K562 (cell line): ENCODE results near the gene AAK1. TPM values are rescaled to one million over a fixed set of nuclear protein-coding genes. Genes with fewer than 3 reads are reported as not detected.

Source experiments
- ATAC-seq: fragments of 200-7000 bp; cut with Tn5 transposase; 3 replicates; pipeline ENCODE4 v1.9.1; 2020; ENCODE audit warnings: moderate library complexity
- BruUV-seq: library from RNA; stranded (reverse); fragments of 400-500 nt; replicated peaks from 2 replicates; lab custom pipeline; 2021; lab: Mats Ljungman, UMichigan
- CTCF ChIA-PET: fragments of 300-600 bp; formaldehyde crosslinking; extraction: SDS; loops from one replicate; lab custom pipeline; 2021; ENCODE audit warnings: low intra/inter-chr PET ratio; lab: Yijun Ruan, JAX
- POLR2A ChIA-PET: fragments of 300-600, 350-650 bp; sonication (Branson Sonifier 250); formaldehyde crosslinking; extraction: SDS; loops from one replicate; lab custom pipeline; 2021; ENCODE audit warnings: antibody characterized with exemption, inconsistent platforms; lab: Yijun Ruan, JAX
- DNase-seq, 4 experiments: peaks; one replicate each; pipeline versions ENCODE4 v3.0.0 to v3.0.0-alpha.2; 2011 to 2018; ENCODE audit warnings: low spot score in 3 of 4, mixed read lengths in 3 of 4; ENCODE audit errors: extremely low read depth in 1 of 4
- FAIRE-seq: peaks from 2 replicates; lab custom pipeline; 2011; peaks lifted over from hg19 to GRCh38; lab: Jason Lieb, UNC
- H2AFZ ChIP-seq: 2 replicates; pipeline ENCODE4 v1.6.0; 2011; ENCODE audit warnings: low read depth, low read length, control low read depth, inconsistent platforms
- H3K27ac ChIP-seq: fragments of 200-600 bp; 3 replicates; pipeline ENCODE4 v1.8.0; 2011; ENCODE audit warnings: low read depth, mild to moderate bottlenecking, control low read depth, inconsistent platforms, low read length, moderate library complexity, mixed read lengths; ENCODE audit errors: extremely low read depth
- H3K27me3 ChIP-seq, 2 experiments: fragments of 300-600 bp in 1 of 2; 2 replicates in 1 of 2; 3 replicates in 1 of 2; pipeline versions ENCODE4 v1.6.0 to v1.8.0; 2011; ENCODE audit warnings: inconsistent platforms in 2 of 2, low read length in 2 of 2, mild to moderate bottlenecking in 1 of 2, mixed read lengths in 1 of 2, moderate library complexity in 1 of 2; ENCODE audit not compliant: control insufficient read depth in 2 of 2, insufficient read depth in 2 of 2
- H3K36me3 ChIP-seq: fragments of 300-600 bp; 3 replicates; pipeline ENCODE4 v1.8.0; 2011; ENCODE audit warnings: mild to moderate bottlenecking, low read length, inconsistent platforms; ENCODE audit not compliant: control insufficient read depth, insufficient read depth
- H3K4me1 ChIP-seq, 2 experiments: fragments of 200-600 bp in 1 of 2; replicated peaks in 1 of 2; 2 replicates in 1 of 2; 3 replicates in 1 of 2; pipeline versions ENCODE4 v1.5.1 to v1.8.0; 2011; ENCODE audit warnings: inconsistent platforms in 2 of 2, low read length in 2 of 2, mild to moderate bottlenecking in 1 of 2, mixed read lengths in 1 of 2, moderate library complexity in 1 of 2; ENCODE audit not compliant: control insufficient read depth in 2 of 2, insufficient read depth in 2 of 2
- H3K4me2 ChIP-seq: 2 replicates; pipeline ENCODE4 v1.6.1; 2011; ENCODE audit warnings: low read length, control low read depth, inconsistent platforms, mixed read lengths; ENCODE audit not compliant: insufficient read depth
- H3K4me3 ChIP-seq: fragments of 200-600 bp; sonication (generic), shearing (Covaris generic); 2 replicates; pipeline ENCODE4 v1.5.1; 2016; ENCODE audit warnings: control low read depth, inconsistent platforms
- H3K79me2 ChIP-seq: fragments of 200-600 bp; 3 replicates; pipeline ENCODE4 v1.8.0; 2011; ENCODE audit warnings: low read length, inconsistent platforms; ENCODE audit not compliant: control insufficient read depth, insufficient read depth
- H3K9ac ChIP-seq, 2 experiments: 2 replicates each; pipeline versions ENCODE4 v1.6.0 to v1.6.1; 2011; ENCODE audit warnings: low read depth in 2 of 2, low read length in 2 of 2, control low read depth in 1 of 2, inconsistent platforms in 1 of 2, mild to moderate bottlenecking in 1 of 2, mixed read lengths in 1 of 2; ENCODE audit not compliant: insufficient read depth in 1 of 2
- H3K9me1 ChIP-seq: one replicate; pipeline ENCODE4 v1.6.0; 2011; ENCODE audit warnings: inconsistent platforms, mild to moderate bottlenecking, low read length, moderate library complexity; ENCODE audit not compliant: control insufficient read depth, insufficient read depth
- H3K9me3 ChIP-seq: replicated peaks from 2 replicates; pipeline ENCODE4 v1.5.1; 2011; ENCODE audit warnings: low read depth, low read length, inconsistent platforms; ENCODE audit not compliant: control insufficient read depth, insufficient read depth
- H4K20me1 ChIP-seq: replicated peaks from 2 replicates; pipeline ENCODE4 v1.6.1; 2011; ENCODE audit warnings: low read length, inconsistent platforms, mixed read lengths; ENCODE audit not compliant: control insufficient read depth, insufficient read depth
- POLR2AphosphoS5 ChIP-seq: IDR thresholded peaks from 2 replicates; pipeline ENCODE4 v1.6.1; 2011; ENCODE audit warnings: mild to moderate bottlenecking, low read depth, low read length, moderate library complexity; ENCODE audit not compliant: control insufficient read depth, insufficient read depth
- SMAD2 ChIP-seq: fragments of 150-350 bp; IDR thresholded peaks from 2 replicates; pipeline ENCODE4 v1.6.1; 2014; ENCODE audit warnings: low read depth, mild to moderate bottlenecking, low read length
- SPI1 ChIP-seq: IDR thresholded peaks from 2 replicates; pipeline ENCODE4 v1.6.1; 2011; ENCODE audit warnings: low read depth, low read length, control low read depth, borderline replicate concordance
- XRCC5 ChIP-seq: fragments of 200-400 bp; formaldehyde crosslinking; IDR thresholded peaks from 2 replicates; pipeline ENCODE4 v1.6.1; 2017; ENCODE audit warnings: low read depth, mild to moderate bottlenecking, low read length
- ZNF507 ChIP-seq: conservative IDR thresholded peaks from 2 replicates; pipeline ENCODE4 v1.6.1; 2017; ENCODE audit warnings: missing genetic modification characterization, missing compliant biosample characterization
- ZNF76 ChIP-seq: fragments of 250-450 bp; sonication (Bioruptor Pico); IDR thresholded peaks from 2 replicates; pipeline ENCODE4 v1.4.0; 2020; ENCODE audit warnings: mild to moderate bottlenecking, moderate library complexity, borderline replicate concordance
- WGBS: fragments of 100-300 bp; shearing (Covaris generic); methylation state at CpG from one replicate; pipeline ENCODE4 v1.1.6; 2016; ENCODE audit warnings: low coverage, mixed read lengths; ENCODE audit not compliant: insufficient coverage; ENCODE audit errors: missing lambda C conversion rate; 5-methylcytosine and 5-hydroxymethylcytosine counted together
- in situ Hi-C: fragments of 300-500 bp; cut with MboI; formaldehyde crosslinking; loops from 4 replicates; pipeline ENCODE4 v1.15.0; 2018; ENCODE audit warnings: inconsistent platforms, mixed read lengths
- intact Hi-C: fragments of 100-400 bp; cut with micrococcal nuclease; formaldehyde crosslinking; loops from 2 replicates; pipeline ENCODE4 v1.14.2; 2022
- polyA plus RNA-seq, 8 experiments: library from polyadenylated mRNA; depleted of rRNA in 4 of 8; stranded (reverse) in 5 of 8; unstranded in 3 of 8; fragments of >200 nt; fragmentation: Nextera tagmentation in 2 of 8; fragmentation: Illumina TruSeq in 1 of 8; extraction: Ambion mirVana in 2 of 8; extraction: Trizol in 1 of 8; gene quantifications; 2 replicates each; pipeline versions ENCODE4 v1.2.1 to v1.2.3, GENCODE V29; 2011 to 2014; ENCODE audit warnings: inconsistent platforms in 1 of 8, missing spikeins in 1 of 8
- total RNA-seq, 7 experiments: library from RNA; depleted of rRNA in 6 of 7; stranded (reverse); fragments of >200 nt in 6 of 7; fragmentation: Illumina TruSeq in 2 of 7; extraction: Trizol in 2 of 7; gene quantifications; 2 replicates each; pipeline versions ENCODE4 v1.2.1 to v1.2.3, GENCODE V29; 2011 to 2021; ENCODE audit warnings: low replicate concordance in 1 of 7
- TF ChIP-seq, protein P1 (sequence below), 2 experiments: IDR thresholded peaks in 1 of 2; conservative IDR thresholded peaks in 1 of 2; 2 replicates each; pipeline ENCODE4 v1.6.1; 2016; ENCODE audit warnings: low read depth in 2 of 2, mild to moderate bottlenecking in 1 of 2, missing compliant biosample characterization in 1 of 2, missing genetic modification characterization in 1 of 2, moderate library complexity in 1 of 2
- TF ChIP-seq, protein P2 (sequence below), 2 experiments: fragments of 450-650 bp; IDR thresholded peaks; 2 replicates each; pipeline ENCODE4 v1.6.1; 2016; ENCODE audit warnings: mild to moderate bottlenecking in 2 of 2, borderline replicate concordance in 1 of 2, low read depth in 1 of 2, moderate library complexity in 1 of 2

Gene AAK1
- total and polyA plus RNA-seq, 9 of the 15 experiments (the other 6 are each of a cell fraction or from before 2014, with no cell fraction given): 0.89 to 17.1 (median 6.0) TPM

DNA sequence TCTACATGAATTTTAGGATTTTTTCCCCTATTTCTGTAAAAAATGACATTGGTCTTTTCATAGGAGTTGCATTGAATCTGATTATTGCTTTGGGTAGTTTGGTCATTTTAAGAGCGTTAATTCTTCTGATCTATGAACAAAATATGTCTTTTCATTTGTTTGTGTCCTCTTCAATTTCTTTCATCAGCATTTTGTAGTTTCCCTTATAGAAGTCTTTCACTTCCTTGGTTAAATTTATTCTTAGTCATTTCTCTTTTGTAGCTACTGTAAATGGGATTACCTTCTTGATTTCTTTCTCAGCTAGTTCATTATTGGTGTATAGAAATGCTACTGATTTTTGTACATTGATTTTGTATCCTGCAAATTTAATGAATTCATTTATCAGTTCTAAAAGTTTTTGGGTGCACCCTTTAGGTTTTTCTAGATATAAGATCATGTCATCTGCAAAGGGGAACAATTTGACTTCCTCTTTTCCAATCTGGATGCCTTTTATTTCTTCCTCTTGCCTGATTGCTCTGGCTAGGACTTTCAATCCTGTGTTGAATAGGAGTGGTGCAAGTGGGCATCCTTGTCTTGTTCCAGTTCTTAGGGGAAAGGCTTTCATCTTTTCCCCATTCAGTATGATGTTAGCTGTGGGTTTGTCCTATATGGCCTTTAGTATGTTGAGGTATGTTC is 36.6 kb upstream of the AAK1 start (continued):
- TF ChIP-seq XRCC5 (no peak), ZNF76 (CRISPR knock-in tag) (no peak), SPI1 (peak; percentile 92), POLR2AphosphoS5 (no peak), SMAD2 (no peak)
- TF ChIP-seq, protein P1, sequence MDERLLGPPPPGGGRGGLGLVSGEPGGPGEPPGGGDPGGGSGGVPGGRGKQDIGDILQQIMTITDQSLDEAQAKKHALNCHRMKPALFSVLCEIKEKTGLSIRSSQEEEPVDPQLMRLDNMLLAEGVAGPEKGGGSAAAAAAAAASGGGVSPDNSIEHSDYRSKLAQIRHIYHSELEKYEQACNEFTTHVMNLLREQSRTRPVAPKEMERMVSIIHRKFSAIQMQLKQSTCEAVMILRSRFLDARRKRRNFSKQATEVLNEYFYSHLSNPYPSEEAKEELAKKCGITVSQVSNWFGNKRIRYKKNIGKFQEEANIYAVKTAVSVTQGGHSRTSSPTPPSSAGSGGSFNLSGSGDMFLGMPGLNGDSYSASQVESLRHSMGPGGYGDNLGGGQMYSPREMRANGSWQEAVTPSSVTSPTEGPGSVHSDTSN (CRISPR knock-in tag; IDR thresholded peaks at IDR 0.05; ENCODE audit: low read depth): no peak
- TF ChIP-seq, protein P1 (tag; conservative IDR thresholded peaks at IDR 0.05; ENCODE audit: low read depth): no peak

DNA sequence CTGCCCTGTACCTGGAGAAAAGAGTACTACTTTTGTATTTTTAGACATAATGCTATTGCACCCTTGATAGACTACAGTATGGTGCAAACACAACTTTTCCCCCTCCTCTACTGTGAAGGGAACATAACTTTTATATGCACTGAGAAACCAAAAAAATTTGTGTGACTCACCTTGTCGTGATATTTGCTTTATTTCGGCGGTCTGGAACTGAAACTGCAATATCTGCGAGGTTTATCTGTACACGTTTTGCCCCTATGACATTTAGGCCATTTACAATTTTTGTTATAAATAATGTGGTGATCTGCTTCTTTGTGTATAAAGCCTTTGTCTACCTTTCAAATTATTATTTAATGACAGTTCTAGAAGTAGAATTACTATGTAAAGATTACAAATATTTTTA is 34.4 kb upstream of the AAK1 start:
- no peaks in the 10 kb centered on the region for H3K27me3 ChIP-seq
- ChIA-PET CTCF (no interaction called here), POLR2A (interaction anchor here (1.2 kb wide), 1 partner anchor 16 kb away, joined by 3 read pairs; no protein-coding TSS in a partner anchor)
- H3K4me1 ChIP-seq: peaks cover 0 to 4% of the 10 kb centered on the region in 2 experiments; a peak in 4 of 5 replicates
- H3K9ac ChIP-seq: no peak overlapping the region
- ATAC-seq (no peak), DNase-seq (no peak), FAIRE-seq (no peak)
- peak overlapping the region; percentile 15; the same call in 1 of the 2 replicates for H2AFZ ChIP-seq
- WGBS: 36% methylated on average over 5 of the region's 5 CpGs
- no peak overlapping the region for H3K4me3 ChIP-seq
- H3K79me2 ChIP-seq: no peaks in the 10 kb centered on the region
- in situ Hi-C loops (no loop called here), intact Hi-C loops (no loop called here)
- H3K9me1 ChIP-seq: no peaks in the 10 kb centered on the region
- no peaks in the 10 kb centered on the region for H4K20me1 ChIP-seq
- no peaks in the 10 kb centered on the region for H3K36me3 ChIP-seq
- no peak overlapping the region for H3K4me2 ChIP-seq
- H3K27ac ChIP-seq: no peak overlapping the region
- BruUV-seq: no TSS peak
- no peaks in the 10 kb centered on the region for H3K9me3 ChIP-seq
- peak; percentile 99 for TF ChIP-seq ZNF507 (tag)
- TF ChIP-seq, protein P2, sequence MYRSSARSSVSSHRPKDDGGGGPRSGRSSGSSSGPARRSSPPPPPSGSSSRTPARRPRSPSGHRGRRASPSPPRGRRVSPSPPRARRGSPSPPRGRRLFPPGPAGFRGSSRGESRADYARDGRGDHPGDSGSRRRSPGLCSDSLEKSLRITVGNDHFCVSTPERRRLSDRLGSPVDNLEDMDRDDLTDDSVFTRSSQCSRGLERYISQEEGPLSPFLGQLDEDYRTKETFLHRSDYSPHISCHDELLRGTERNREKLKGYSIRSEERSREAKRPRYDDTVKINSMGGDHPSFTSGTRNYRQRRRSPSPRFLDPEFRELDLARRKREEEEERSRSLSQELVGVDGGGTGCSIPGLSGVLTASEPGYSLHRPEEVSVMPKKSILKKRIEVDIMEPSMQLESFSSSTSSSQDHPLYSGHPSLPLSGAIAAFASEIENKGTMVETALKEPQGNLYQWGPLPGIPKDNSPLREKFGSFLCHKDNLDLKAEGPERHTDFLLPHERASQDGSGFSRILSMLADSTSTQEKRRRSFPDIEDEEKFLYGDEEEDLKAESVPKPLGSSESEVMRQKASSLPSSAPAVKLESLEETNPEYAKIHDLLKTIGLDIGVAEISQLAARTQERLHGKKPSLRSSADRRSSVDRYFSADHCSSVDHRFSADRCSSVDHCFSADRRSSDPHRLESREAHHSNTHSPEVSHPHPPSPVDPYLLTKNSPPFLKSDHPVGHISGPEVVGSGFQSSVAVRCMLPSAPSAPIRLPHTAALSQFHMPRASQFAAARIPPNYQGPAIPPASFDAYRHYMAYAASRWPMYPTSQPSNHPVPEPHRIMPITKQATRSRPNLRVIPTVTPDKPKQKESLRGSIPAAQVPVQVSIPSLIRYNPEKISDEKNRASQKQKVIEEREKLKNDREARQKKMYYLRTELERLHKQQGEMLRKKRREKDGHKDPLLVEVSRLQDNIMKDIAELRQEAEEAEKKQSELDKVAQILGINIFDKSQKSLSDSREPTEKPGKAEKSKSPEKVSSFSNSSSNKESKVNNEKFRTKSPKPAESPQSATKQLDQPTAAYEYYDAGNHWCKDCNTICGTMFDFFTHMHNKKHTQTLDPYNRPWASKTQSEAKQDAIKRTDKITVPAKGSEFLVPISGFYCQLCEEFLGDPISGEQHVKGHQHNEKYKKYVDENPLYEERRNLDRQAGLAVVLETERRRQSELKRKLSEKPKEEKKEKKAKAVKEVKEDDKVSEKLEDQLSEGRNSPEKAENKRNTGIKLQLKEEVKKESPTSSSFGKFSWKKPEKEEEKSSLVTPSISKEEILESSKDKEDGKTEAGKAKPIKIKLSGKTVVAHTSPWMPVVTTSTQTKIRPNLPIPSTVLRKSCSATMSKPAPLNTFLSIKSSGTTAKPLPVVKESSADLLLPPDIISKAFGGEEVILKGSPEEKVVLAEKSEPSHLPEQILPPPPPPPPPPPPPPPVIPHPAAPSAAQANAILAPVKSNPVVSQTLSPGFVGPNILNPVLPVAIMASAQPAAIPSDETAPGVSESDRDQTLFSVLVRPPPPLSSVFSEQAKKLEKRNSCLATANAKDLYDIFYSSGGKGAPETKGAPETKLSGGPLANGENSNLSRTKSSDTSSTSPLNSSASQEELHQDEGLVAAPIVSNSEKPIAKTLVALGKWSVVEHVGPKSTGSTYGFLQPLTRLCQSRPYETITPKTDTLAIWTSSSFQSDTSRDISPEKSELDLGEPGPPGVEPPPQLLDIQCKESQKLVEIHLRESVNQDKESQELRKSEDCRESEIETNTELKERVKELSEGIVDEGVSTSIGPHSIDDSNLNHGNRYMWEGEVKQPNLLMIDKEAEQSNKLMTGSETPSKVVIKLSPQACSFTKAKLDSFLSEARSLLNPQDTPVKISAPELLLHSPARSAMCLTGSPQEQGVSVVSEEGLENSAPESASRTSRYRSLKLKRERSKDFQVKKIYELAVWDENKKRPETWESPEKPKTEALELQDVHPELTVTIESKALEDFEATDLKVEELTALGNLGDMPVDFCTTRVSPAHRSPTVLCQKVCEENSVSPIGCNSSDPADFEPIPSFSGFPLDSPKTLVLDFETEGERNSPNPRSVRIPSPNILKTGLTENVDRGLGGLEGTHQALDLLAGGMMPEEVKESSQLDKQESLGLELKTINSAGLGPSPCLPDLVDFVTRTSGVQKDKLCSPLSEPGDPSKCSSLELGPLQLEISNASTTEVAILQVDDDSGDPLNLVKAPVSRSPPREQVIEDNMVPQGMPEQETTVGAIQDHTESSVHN (IDR thresholded peaks at IDR 0.05; ENCODE audit: borderline replicate concordance in 1 of 2, low read depth in 1 of 2): no peak
